GM19023 (cell line): Measurements from ENCODE around the gene PNPO.

Experiments used
- ATAC-seq: cut with Tn5 transposase; IDR thresholded peaks from one replicate; pipeline ENCODE4 v1.9.1; 2021; ENCODE audit warnings: mild to moderate bottlenecking, moderate library complexity; ENCODE audit not compliant: unreplicated experiment

The PNPO gene

DNA sequence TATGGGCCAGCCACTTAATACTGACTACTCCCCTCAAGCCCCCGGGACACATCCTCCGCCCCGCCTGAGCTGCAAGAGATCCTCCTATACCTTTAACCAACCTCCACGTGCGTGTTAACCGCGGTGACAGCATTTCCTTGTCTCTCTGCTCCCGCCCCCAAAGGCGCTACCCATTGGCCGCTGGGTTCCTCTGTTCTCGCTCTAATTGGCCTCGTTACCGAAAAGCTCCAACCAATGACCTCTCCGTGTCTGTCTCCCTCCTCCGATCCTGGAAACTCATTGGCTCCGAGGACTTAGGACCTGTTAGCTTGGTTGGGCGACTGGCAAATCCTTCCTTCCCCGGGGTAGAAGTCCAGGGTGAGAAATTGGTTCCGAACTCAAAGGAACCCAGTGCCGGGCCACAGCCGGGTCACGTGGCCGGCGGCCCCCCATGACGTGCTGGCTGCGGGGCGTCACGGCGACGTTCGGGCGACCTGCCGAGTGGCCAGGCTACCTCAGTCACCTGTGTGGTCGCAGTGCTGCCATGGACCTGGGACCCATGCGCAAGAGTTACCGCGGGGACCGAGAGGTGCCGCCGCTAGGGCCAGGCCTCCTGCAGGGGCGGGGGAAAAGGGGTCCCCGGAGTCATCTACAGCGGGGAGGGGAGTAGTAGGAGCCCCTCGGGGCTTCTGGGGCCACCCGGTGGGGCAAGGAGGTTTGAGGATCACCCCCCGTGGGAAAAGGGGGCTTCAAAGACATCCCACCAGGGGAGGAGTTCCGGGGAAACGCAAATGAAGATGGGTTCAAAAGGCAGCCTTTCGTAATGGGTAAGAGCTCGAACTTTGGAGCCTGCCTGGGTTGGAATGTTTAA lies at the start of gene PNPO:
PNPO (plus strand) TSS at position 326 of the 850 bp plus-strand sequence; CDS start at position 431, 105 bp downstream.
- ATAC-seq = peak; percentile 91

DNA sequence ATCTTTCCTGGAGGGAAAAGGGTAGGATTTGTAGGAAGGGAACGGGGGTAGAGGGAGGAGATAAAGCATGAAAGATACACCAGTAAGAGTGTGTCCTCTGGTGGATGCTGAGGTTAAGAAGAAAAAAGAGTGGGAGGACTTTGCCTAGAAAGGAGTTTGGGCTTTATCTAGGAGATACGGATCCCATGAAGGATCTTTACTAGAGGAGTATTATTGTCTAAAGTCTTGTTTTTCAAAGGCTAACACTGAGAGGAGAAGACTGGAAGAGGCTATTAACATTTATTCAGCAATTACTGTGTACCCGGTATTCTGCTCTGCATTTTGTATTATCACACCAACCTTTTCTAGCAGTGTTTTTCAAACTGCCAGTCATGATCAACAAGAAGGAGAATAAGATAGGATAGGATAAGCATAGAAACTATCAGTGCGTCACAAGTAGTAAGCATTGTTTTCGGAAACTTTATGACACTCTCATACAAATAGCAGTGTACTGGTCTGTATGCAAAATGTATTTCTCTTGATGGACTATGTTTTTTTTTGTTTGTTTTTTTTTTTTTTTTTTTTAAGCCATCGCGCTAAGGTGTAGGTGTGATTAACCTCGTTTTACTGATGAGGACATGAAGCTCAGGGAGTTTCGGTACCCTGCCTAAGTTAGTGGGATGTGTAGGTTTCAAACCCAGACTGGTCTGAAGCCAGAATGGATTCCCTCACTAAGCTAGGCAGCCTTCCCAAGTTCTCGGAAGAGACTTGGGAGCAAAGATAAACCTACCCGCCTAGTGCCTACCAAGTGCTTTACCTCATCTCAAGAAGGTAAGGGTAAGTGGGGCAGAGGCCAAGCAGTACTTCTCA lies 46.6 kb upstream of the PNPO start:
- no peak for ATAC-seq

DNA sequence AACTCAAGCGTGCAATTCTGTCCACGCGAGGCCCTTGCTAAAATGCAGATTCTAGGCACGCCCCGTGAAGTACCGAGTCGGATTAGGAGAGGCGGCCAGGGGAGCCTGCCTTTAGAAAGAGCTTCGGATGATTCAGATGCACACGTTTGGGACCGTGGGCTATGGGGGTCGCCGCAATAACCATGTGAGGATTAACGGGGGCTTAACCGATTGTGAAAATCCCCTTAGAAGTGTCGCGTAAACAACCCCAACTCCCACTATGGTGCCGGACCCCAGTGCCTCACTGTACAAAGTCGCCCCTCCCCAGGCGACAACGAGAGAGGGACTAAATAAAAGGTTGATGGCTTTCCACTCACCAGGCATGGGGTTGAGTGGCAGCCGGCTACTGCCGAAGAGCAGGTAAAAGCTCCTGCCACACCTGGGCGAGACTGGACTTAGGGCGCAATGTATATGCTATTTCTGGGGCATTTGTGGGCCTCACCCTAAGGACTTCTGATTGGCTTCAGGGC lies 46.0 kb upstream of the PNPO start:
- ATAC-seq = no peak

DNA sequence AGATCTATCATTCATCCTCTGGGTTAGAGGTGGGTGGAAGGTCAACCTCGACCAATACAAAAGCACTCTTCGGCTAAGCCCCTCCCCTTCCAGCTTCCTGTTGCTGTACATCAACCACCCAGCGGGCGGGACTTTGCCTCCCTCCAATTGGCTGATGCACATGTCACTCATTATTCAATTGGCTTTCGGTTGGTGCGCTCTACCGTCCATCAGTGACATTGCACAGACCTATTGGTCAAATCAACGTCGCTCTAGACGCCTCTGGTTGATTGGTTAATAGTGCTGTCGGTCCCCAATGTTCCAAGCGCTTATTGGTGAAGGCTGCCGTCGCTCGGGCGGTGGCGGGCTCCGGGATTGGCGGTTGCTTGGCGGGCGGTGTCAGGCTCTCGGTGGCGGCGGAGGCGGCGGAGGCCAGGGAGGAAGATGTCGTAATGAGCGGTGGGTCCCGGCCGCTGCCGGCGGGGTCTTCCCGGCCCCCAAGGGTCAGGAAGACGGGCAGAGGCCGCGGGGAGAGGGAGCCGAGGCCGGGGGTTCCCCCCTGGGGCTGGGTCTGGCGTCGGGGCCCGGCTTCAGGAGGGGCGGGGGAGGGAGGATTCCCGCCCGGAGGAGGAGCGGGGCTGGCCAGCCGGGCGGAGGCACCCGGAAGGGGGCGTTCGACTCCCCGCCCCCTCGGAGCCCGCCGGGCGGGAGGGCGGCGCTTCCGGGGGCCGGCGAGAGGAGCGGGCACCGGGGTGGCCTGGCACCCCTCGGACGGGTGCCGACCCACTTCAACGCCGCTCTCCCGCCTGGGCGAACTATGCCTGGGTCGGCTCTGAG lies 45.3 kb upstream of the PNPO start, which contains the start of gene SP2:
SP2 (plus strand) TSS at position 381 of the 816 bp plus-strand sequence; CDS start at position 432, 51 bp downstream.
- ATAC-seq = peak; percentile 87

DNA sequence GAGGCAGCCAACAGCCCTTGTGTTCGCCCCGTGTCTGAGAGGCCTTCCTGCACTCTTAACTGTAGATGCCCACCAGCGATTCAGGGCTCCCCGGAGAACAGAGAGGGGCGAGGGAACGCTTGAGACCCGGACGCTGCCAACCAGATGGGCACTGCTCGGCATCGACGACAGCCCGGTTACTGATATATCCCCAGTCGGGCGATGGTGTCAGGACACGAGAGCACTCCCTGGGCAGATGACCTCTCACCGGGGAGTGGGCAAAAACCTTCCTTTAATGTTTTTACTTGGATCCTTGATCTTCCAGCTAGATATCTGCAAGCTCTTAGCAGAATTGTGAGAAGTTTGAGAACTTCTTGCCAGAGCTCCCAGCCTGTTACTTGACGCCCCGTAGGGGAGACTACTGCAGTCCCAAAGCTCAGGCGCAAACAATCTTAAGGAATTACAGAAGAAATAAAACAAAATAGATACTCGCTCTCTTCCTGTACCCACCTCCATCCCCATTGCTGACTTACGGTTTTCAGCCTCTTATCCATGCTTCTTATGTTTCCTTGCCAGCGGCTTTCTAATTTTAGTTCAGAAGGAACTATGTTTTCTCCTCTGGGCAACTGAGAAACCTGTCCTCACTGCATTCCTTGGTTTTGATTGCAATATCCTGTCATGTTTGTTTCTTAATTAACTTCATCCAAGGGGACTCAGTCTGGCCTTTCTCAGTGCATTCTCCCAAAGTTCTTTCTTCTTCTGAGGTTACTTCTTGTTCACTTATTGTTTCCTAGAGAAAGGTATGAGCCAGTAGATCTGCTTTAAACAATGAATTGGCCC lies 44.5 kb upstream of the PNPO start:
- ATAC-seq = no peak

DNA sequence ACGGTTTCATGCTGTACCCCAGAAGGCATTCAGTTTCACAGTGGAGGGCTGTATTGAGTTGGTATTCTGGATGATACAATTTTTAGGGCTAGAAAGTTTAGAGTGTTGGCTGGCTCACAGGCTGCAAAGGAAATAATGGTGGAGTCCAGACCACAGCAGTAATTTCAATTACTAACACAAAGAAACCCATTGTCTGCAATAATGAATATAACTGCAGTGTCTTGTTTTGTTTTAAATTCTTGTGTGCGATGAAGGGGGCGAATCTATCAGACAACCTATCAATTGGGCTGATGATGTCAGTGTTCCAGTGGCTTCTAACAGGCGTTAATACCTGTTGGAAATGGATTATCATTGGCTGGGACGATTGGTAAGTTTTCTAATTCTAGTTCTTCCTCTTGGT lies 43.8 kb upstream of the PNPO start:
- no peak for ATAC-seq

DNA sequence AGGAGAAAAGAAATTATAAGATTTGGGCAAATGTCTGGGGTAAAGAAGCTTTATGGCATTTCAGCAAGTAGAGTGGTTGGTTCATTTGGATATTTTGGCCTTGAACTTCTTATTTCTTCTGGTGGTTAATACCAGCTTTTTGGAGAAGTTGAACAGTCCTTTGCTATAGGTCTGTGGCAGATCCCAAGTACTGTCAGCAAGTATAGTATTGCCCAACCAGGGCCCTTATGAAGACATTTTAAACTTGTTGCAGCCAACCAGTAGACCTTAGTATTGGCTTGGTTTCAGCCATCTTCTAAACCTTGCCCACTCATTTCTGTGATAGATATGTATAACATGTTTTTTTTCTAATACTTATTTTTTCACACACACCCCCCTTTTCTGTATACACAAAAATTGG lies 43.1 kb upstream of the PNPO start:
- ATAC-seq = no peak

DNA sequence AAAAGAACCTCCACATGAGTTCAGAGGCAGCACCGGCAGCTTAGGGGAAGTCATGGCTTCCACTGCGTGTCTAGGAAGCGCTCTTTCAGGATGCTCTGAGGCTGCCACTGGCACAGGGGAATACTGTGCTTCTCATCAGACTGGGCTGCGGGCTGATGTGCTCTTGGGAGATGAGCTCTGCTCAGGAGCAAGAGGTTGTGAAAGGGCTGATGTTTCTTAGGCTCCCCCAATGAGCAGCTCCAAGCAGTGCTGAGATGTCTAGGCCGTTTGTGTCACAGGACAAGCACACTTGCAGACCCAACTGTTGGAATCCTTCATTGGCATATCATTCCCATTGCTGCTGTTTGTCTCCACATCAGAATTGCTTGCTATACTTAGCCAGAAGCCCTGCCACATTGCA lies 41.7 kb upstream of the PNPO start:
- no peak for ATAC-seq

DNA sequence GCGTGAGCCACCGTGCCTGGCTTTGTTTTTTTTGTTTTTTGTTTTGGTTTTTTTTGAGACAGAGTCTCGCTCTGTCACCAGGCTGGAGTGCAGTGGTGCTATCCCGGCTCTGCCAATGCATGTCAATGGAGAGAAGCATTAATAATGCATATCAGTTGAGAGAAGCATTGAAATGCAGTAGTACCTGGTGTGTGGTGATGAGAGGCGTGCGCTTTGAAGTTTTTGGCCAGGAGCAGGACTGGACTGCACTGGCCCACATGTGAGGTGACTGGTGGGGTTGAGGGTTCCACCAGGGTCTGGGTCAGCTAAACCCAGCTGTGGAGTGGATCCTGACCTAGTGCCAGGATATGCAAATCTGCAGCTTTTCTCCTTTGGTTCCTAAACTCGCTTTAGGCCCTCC lies 39.9 kb upstream of the PNPO start:
- no peak for ATAC-seq

DNA sequence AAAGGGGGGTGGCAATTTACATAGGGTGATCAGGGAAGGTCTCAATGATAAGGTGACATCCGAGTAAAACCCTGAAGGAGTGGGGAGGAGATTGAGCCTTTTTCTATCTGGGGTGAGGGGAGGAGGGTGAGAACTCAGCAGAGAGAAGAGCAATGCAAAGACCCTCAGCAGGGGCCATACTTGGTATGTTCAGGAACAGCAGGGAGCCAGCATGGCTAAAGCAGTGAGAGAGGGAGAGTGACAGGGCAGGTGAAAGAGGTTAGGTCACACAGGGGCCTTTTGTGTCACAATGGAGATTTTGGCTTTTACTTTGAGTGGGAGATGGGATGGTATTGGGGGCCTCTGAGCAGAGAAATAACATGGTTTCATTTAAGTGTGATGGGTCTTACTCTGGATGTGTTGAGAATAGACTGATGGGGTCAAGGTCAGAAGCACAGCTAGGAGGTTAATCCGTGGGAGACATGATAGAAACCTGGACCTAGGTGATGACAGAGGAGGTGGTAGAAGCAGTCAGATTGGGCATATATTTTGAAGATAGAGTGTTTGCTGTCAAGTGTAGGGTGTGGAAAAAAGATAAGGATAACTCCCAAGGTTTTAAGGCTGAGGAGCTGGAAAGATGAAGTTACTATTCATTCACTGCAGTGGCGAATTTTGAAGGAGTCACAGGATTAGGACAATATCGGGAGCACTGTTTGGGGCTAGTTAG lies 39.2 kb upstream of the PNPO start:
- no peak for ATAC-seq

DNA sequence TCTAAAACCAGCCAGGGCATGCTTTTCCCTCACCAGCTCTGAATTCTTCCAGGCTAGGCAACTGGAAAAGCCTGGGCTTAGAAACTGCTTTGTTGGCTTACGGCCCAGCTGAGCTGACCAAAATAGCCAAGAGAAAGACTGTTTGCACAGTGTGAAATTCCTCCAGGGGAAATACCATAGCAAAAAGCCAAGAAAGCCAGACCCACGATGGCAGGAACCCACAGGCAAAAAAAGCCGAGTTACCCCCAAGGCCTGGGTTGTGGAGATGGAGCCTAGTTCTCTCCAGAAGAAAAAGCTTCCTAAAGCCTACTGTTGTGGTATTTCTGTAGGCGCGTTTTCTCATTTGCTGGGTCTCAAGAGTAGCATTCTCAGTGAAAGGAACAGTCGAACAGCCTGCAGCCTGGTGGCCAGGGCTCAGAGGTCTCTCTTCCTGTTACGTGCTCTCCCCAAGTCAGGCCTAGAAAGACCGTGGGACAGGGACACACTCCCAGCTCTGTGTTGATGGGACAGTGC lies 36.1 kb upstream of the PNPO start:
- no peak for ATAC-seq

DNA sequence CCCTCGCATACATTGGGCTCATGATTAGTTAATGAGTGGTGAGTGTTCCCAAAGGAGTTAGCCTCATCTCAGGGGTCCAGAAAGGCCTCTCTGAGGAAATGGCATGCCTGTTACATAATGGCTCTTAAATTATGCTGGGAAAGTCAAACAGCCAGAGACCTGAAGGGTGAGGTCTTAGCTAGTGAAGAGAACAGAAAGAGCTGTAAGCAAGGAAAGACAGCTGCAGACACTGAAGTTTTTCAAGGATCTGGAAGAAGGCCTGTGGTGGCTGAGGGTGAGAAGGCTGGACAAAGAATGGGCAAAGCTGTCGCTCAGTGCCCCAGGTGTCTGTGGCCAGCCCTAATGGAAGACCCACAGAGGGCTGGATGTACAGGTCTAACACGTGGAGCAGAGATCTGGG lies 34.9 kb upstream of the PNPO start:
- ATAC-seq = no peak

DNA sequence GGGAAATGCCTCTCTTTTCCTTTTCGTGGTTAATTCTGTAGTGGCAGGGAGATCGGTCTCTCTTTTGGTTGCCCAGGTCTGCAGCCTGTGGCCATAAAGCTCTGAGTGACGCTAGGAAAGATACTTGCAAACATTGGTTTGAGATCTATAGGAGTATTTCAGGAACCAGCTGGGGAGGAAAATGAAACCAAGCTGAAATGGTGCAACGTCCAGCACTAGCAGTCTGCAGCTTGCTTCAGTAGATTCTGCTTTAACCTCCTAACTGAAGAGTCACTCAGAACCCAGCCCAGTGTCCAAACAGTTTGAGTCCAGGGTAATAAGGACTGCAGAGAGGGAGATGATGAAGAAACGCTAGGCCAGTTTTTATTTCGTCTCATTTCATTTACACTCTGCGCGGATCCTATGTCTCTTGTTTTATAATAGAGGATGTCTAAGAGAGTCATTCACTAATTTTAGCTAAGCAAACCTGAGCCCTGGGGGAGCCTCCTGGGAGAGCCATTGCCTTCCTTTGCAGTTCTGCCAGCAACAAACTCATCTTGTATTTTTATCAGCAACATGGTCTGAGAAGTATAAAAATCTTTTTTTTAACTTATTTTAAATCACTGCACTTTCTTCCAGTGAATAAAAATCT lies 33.3 kb upstream of the PNPO start:
- ATAC-seq = no peak

DNA sequence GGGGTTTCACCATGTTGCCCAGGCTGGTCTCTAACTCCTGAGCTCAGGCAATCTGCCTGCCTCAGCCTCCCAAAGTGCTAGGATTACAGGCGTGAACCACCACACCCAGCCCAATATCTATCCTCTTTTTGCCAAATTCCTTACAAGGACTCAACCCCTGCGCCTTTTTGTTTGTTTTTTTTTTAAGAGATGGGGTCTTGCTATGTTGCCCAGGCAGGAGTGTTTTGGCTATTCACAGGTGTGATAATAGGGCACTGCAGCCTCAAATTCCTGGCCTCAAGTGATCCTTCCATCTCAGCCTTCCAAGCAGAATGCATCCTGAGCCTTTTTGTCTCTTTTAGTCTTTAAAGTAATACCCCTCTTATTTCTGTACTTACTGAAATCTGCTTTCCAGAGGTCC lies 28.3 kb upstream of the PNPO start:
- ATAC-seq = no peak

DNA sequence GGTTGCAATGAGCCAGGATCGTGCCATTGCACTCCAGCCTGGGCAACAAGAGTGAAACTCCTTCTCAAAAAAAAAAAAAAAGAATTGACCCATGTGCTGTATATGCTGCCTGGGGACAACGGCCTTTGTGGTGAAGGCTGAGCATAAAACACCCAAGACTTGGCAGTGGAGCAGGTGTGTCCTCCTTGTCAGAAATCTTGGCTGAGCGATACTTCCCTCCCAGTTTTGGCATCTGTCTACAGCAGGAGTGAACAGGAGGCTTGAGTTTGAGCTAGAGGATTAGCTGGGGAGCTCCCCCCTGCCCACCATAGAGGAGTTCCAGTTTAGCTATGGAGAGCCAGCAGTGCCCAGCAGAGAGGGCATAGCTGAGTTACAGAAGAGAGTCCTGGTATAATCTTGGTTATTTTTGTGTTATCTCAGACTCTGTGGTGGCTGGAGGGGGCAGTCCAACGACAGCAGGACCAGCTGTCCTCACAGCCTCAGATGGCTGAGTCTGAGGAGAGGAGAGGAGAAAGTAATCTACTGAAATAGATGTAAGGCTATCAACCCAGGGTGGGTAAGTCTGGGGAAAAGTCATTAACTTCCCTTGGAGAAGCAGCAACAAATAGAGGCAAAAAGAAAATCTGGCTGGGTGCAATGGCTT lies 26.9 kb upstream of the PNPO start:
- no peak for ATAC-seq

DNA sequence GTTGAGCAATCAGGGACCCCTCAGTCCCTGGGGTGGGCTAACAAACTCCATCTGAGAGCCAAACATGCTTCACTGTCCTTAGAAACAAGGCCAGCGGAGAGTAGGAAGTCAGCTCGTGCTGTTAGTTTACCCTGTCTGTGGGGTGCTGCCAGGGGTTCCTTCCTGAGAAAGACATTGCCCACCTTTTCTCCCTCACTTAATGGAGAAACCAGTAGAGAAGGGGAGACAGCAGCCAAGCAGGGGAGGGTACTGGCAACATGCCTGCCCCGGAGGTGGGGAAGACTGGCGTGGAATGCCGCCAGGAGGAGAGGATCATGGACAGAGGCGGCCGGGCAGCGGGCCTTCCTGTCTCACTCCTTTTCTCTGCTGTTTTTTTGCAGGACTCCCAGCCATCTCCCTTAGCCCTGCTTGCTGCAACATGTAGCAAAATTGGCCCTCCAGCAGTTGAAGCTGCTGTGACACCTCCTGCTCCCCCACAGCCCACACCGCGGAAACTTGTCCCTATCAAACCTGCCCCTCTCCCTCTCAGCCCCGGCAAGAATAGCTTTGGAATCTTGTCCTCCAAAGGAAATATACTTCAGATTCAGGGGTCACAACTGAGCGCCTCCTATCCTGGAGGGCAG lies 25.5 kb upstream of the PNPO start:
- no peak for ATAC-seq

DNA sequence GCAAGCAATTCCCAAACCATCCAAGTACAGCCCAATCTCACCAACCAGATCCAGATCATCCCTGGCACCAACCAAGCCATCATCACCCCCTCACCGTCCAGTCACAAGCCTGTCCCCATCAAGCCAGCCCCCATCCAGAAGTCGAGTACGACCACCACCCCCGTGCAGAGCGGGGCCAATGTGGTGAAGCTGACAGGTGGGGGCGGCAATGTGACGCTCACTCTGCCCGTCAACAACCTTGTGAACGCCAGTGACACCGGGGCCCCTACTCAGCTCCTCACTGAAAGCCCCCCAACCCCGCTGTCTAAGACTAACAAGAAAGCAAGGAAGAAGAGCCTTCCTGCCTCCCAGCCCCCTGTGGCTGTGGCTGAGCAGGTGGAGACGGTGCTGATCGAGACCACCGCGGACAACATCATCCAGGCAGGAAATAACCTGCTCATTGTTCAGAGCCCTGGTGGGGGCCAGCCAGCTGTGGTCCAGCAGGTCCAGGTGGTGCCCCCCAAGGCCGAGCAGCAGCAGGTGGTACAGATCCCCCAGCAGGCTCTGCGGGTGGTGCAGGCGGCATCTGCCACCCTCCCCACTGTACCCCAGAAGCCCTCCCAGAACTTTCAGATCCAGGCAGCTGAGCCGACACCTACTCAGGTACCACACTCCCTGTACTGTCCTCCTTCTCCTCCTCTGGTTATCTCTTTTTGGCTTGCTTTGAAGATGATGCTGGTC lies 24.7 kb upstream of the PNPO start:
- no peak for ATAC-seq
